Activated CD8-positive, alpha-beta memory T cell treated with anti-CD3 and anti-CD28 coated beads for 24 hours (primary cell): ENCODE results near the gene NR2F2.
"Not testable (repeated sequence)": the region's sequence is repeated elsewhere in the genome, so short reads cannot be mapped to it uniquely, and the experiment has no call there.

Source experiments
- DNase-seq: peaks from one replicate; pipeline ENCODE4 v3.0.0-alpha.2; 2020

Gene NR2F2

DNA sequence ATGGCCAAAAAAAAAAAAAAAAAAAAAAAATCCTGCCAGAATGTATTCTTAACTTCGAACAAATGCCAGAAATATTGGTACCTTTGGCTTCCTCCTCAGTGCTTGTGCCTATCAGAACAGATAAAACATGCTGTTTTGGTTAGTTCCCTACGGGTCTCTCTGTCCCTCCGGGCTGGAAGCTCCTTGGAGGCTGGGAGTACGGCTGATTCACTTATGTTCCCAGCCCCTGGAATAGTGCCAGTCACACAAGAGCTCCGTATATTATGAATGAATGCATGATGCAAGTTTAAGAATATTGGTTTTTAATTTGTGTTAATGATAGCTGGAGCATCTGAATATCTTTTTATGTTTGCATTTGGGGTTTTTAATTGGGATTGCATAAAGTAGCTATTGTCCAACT is 44.0 kb downstream of the NR2F2 start:
- DNase-seq = no peak

DNA sequence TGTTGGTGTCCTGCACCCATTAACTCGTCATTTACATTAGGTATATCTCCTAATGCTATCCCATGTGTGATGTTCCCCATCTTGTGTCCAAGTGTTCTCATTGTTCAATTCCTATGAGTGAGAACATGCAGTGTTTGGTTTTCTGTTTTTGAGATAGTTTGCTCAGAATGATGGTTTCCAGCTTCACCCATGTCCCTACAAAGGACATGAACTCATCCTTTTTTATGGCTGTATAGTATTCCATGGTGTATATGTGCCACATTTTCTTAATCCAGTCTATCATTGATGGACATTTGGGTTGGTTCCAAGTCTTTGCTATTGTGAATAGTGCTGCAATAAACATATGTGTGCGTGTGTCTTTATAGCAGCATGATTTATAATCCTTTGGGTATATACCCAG is 49.1 kb downstream of the NR2F2 start:
- not testable (repeated sequence) for DNase-seq

DNA sequence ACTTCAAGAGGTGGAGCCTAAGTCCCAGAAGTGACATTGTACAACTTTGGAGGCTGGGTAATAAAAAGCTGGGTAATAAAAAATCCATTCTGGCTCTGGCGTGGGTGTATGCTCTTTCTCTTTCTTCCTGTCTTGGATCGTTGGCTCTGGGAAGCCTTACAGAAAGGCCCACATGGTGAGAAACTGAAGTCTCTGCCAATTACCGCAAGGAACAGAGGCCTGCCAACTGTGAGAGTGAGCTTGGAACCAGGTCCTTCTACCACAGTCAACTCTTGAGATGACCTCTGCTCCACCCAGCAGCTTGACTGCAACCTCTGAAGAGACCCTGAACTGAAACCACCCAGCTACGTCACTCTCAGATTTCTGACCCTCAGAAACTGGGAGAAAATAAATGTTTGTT is 51.0 kb downstream of the NR2F2 start:
- no peak for DNase-seq

DNA sequence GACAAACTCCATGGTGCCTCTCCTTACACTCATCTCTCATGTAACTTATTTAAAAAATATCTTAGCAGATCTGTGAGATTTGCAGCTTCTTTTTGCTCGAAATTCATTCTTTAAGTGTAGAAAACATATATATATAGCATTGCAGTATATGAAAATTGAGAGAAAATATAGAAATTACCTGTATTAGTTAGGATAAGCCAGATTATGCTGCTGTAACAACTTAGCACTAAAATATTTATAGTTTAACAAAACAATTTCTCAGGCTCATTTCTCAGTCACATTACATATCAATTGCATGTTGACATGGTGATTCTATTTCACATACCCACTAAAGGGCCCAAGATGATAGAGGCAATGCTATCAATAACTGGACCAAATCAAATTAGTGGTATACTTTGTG is 54.7 kb downstream of the NR2F2 start:
- DNase-seq = no peak

DNA sequence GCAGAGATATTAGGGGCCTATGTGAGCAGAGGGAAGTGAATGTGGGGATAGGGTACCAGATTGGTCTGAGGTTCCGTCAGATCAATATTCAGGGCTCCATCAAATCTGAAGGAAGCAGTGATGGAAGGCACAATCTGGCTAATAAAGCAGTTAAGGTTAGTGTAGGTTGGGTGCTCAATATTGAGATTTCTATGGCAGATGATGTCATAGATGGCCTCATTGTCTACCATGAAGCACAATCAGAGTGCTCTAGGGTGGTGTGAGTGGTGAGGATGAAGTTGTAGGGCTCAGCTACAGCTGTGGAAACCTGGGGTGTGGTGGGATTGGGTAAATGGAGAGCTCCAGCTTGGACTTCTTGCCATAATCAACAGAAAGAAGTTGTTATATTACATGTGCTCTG is 58.2 kb downstream of the NR2F2 start:
- no peak for DNase-seq
